IPS-20b (cell line): Measurements from ENCODE around the gene ALG14.
"Not testable (repeated sequence)": the region's sequence is repeated elsewhere in the genome, so short reads cannot be mapped to it uniquely, and the experiment has no call there.

Source experiments
- H3K27ac ChIP-seq: one replicate; pipeline ENCODE4 v1.5.1; 2013; ENCODE audit warnings: low read length
- H3K27me3 ChIP-seq: 2 replicates; pipeline ENCODE4 v1.6.1; 2013; ENCODE audit warnings: mild to moderate bottlenecking, low read length, inconsistent platforms; ENCODE audit not compliant: insufficient read depth
- H3K36me3 ChIP-seq: 2 replicates; pipeline ENCODE4 v1.6.1; 2013; ENCODE audit warnings: low read depth, mild to moderate bottlenecking, inconsistent platforms, low read length, moderate library complexity; ENCODE audit not compliant: insufficient read depth
- H3K4me1 ChIP-seq: 2 replicates; pipeline ENCODE4 v1.6.1; 2013; ENCODE audit warnings: mild to moderate bottlenecking, control low read depth, inconsistent platforms, low read length, moderate library complexity; ENCODE audit not compliant: insufficient read depth
- H3K4me3 ChIP-seq: 2 replicates; pipeline ENCODE4 v1.5.1; 2013; ENCODE audit warnings: mild to moderate bottlenecking, low read length, inconsistent platforms
- H3K9ac ChIP-seq: 2 replicates; pipeline ENCODE4 v1.6.1; 2013; ENCODE audit warnings: low read depth, mild to moderate bottlenecking, inconsistent platforms, low read length, moderate library complexity
- H3K9me3 ChIP-seq: 2 replicates; pipeline ENCODE4 v1.6.1; 2013; ENCODE audit warnings: mild to moderate bottlenecking, low read depth, low read length, inconsistent platforms; ENCODE audit not compliant: insufficient read depth

The ALG14 gene

DNA sequence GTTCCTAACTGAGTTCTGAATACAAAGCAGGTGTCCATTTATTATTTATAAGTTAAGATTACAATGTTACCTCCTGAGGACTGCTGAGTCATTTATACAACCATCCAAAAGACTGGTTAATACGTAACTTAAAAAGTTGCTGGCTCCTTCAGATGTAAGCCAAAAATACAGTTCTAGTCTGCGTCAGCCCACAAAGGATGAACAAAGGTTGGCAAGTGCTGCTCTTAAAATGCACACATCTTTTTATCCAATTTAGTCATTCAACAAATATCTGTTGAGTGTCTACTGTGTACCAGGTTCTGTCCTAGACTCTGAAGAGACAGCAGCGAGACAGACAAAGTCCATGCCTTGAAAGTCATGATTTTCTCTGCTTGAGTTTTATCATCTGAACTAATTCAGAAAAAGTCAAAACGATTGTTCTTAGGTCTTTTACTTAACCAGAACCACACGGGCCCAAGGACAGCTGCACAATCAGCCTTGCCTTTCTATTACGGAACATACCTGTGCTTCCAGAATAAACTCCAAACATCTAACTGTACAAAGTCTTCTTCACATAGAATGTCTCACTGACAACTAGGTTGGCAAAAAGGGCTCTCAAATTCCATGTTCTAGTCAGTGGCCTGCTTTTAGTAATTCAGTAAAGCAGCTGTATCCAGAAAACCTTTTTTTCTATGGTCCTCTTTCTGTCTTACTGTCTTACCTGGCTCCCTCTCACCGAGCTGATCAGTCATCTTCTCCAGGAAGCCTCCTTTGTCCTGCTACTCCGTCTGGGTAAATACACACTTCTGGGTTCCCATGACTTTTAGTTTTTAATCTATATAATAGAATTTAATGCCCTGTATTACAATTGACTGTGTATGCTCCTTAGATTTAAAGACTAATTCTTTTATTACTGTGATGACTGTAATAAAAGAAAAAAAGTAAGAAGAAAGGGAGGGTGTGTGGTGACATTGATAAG, 130.3 kb downstream of the ALG14 start:
- H3K4me1 ChIP-seq, result peaks cover 11% of the 10 kb centered on the region; the same call in 1 of the 2 replicates
- H3K9ac ChIP-seq, result no peak overlapping the region
- H3K9me3 ChIP-seq, result no peaks in the 10 kb centered on the region
- H3K36me3 ChIP-seq, result no peaks in the 10 kb centered on the region
- H3K27ac ChIP-seq, result no peak overlapping the region
- no peak overlapping the region for H3K4me3 ChIP-seq
- H3K27me3 ChIP-seq, result no peaks in the 10 kb centered on the region

DNA sequence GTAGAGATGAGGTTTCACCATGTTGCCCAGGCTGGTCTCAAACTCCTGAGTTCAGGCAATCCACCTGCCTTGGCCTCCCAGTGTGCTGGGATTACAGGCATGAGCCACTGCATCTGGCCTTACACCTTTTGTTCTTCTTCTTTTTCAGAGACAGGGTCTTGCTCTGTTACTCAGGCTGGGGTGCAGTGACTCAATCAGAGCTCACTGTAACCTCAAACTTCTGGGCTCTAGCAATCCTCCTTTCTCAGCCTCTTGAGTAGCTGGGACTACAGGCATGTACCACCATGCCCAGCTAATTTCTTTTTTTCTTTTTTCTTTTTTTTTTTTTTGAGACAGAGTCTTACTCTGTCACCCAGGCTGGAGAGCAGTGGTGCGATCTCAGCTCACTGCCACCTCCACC, 131.3 kb downstream of the ALG14 start:
- H3K27me3 ChIP-seq, H3K9me3 ChIP-seq, H3K36me3 ChIP-seq, H3K9ac ChIP-seq, H3K4me3 ChIP-seq, H3K27ac ChIP-seq: not testable (repeated sequence)
- peaks cover 17% of the 10 kb centered on the region for H3K4me1 ChIP-seq

DNA sequence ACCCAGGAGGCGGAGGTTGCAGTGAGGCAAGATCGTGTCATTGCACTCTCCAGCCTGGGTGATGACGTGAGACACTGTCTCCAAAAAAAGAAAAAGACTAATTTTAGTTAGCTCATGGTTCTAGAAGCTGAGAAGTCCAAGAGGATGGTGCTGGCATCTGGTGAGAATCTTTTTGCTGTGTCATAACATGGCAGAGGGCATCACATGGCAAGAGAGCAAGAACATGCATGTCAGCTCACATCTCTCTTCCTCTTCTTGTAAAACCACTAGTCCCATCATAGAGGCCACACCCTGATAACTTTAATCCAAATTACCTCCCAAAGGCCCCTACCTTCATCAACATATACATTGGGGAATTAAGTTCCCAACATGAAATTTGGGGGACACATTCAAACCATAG, 132.0 kb downstream of the ALG14 start:
- H3K9ac ChIP-seq, result no peak overlapping the region
- H3K4me1 ChIP-seq, result peaks cover 23% of the 10 kb centered on the region
- no peaks in the 10 kb centered on the region for H3K36me3 ChIP-seq
- H3K27me3 ChIP-seq, result no peaks in the 10 kb centered on the region
- H3K27ac ChIP-seq, result no peak overlapping the region
- no peak overlapping the region for H3K4me3 ChIP-seq
- no peaks in the 10 kb centered on the region for H3K9me3 ChIP-seq

DNA sequence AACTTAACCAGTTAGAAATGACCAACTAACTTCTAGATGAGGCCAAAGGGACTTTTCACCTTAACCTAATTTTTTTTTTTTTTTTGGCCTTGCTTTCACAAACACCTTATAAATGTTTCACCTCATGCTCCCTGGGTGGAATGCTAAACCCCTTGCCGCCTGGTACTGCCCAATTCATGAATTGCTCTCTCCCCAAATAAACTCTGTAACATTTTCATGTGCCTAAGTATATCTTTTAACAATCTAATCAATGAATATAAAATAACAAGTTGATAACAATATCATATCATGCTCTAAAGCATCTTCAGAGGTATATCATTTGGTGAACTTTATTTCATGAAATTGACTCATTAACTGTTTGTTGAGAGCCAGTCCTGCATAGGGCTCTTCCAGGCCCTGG, 134.9 kb downstream of the ALG14 start:
- Histone ChIP-seq H3K9ac (no peak overlapping the region), H3K27me3 (no peaks in the 10 kb centered on the region), H3K27ac (no peak overlapping the region), H3K36me3 (peaks cover 6% of the 10 kb centered on the region; the same call in 1 of the 2 replicates), H3K4me1 (peaks cover 36% of the 10 kb centered on the region), H3K4me3 (no peak overlapping the region), H3K9me3 (no peaks in the 10 kb centered on the region)

GRCh38 chr1:94936861-94937620, 135.7 kb downstream of the ALG14 start:
- Histone ChIP-seq H3K4me3 (no peak overlapping the region), H3K9ac (0 out of 2 replicates have a peak overlapping the region, but pooled peaks have one; percentile 25), H3K36me3 (peaks cover 8% of the 10 kb centered on the region; the same call in 1 of the 2 replicates), H3K9me3 (no peaks in the 10 kb centered on the region), H3K27ac (no peak overlapping the region), H3K27me3 (no peaks in the 10 kb centered on the region), H3K4me1 (peaks cover 36% of the 10 kb centered on the region)

GRCh38 chr1:94935476-94935875, 137.3 kb downstream of the ALG14 start:
- H3K4me1 ChIP-seq, result peaks cover 36% of the 10 kb centered on the region
- no peaks in the 10 kb centered on the region for H3K27me3 ChIP-seq
- H3K4me3 ChIP-seq, result no peak overlapping the region
- no peak overlapping the region for H3K9ac ChIP-seq
- H3K27ac ChIP-seq, result no peak overlapping the region
- H3K36me3 ChIP-seq, result peaks cover 8% of the 10 kb centered on the region; the same call in 1 of the 2 replicates
- H3K9me3 ChIP-seq, result no peaks in the 10 kb centered on the region

- Histone ChIP-seq H3K4me3 (no peak overlapping the region), H3K27me3 (no peaks in the 10 kb centered on the region), H3K9ac (no peak overlapping the region), H3K9me3 (no peaks in the 10 kb centered on the region), H3K4me1 (peaks cover 39% of the 10 kb centered on the region), H3K27ac (no peak overlapping the region), H3K36me3 (peaks cover 8% of the 10 kb centered on the region; the same call in 1 of the 2 replicates)
Measured at GRCh38 chr1:94935034-94935433, 137.7 kb downstream of the ALG14 start.

GRCh38 chr1:94934551-94934950, 138.2 kb downstream of the ALG14 start:
- peaks cover 8% of the 10 kb centered on the region; the same call in 1 of the 2 replicates for H3K36me3 ChIP-seq
- H3K4me1 ChIP-seq, result peaks cover 43% of the 10 kb centered on the region
- H3K9me3 ChIP-seq, result no peaks in the 10 kb centered on the region
- no peak overlapping the region for H3K27ac ChIP-seq
- no peak overlapping the region for H3K4me3 ChIP-seq
- H3K9ac ChIP-seq, result no peak overlapping the region
- H3K27me3 ChIP-seq, result no peaks in the 10 kb centered on the region

GRCh38 chr1:94931254-94931841, 141.4 kb downstream of the ALG14 start:
- Histone ChIP-seq H3K27ac (no peak overlapping the region), H3K36me3 (peaks cover 8% of the 10 kb centered on the region; the same call in 1 of the 2 replicates), H3K4me1 (peaks cover 39% of the 10 kb centered on the region), H3K27me3 (no peaks in the 10 kb centered on the region), H3K4me3 (no peak overlapping the region), H3K9me3 (no peaks in the 10 kb centered on the region), H3K9ac (no peak overlapping the region)

DNA sequence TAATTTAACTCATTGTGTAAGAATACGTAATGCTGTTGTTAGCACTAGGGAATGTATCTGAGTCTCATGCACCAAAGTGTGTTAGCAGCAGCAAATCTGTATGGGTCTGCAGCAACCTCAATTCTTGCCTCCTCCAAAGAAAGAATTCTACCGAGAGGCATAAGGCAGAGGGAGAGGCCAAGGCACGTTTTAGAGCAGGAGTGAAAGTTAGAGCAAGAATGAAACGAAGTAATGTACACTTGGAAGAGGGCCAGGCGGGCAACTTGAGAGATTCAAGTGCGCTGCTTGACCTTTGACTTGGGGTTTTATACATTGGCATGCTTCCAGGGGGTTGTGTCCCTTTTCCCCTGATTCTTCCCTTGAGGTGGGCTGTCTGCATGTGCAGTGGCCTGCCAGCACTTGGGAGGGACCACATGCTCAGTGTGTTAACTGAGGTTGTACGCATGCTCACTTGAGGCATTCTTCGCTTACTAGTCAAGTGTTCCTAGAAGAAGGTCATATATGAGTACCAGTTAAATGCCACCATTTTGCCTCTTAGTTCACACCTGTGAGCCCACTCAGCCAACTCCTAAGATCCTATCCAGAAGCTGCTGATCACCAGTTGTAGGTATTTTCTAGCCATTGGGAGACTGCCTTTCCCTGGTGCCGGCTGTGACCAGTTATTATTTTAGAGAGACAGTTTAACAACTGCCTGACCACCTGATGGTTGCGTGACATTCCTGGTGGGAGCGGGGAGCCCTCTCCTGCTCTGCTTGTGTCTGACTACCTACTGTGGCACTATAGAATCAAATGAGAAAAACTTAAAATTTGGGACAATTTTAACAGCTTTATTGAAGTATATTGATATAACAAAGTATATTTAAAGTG, 143.2 kb downstream of the ALG14 start:
- Histone ChIP-seq H3K27ac (no peak overlapping the region), H3K9me3 (no peaks in the 10 kb centered on the region), H3K4me3 (peak overlapping the region; percentile 78), H3K36me3 (peaks cover 8% of the 10 kb centered on the region; the same call in 1 of the 2 replicates), H3K9ac (peak overlapping the region; percentile 13; the same call in 1 of the 2 replicates), H3K27me3 (no peaks in the 10 kb centered on the region), H3K4me1 (peaks cover 27% of the 10 kb centered on the region)
